Mucosa of stomach (tissue), 1 donor: ENCODE data around the gene TMEM198.

ENCODE experiments used
- H3K27me3 ChIP-seq: one replicate; pipeline ENCODE4 v1.7.0; 2013; ENCODE audit warnings: mild to moderate bottlenecking, low read length; ENCODE audit not compliant: control insufficient read depth, insufficient read depth
- H3K36me3 ChIP-seq: one replicate; pipeline ENCODE4 v1.7.0; 2013; ENCODE audit warnings: low read length; ENCODE audit not compliant: control insufficient read depth, insufficient read depth
- H3K4me1 ChIP-seq: one replicate; pipeline ENCODE4 v1.7.0; 2013; ENCODE audit warnings: mild to moderate bottlenecking, low read length; ENCODE audit not compliant: control insufficient read depth, insufficient read depth
- H3K4me3 ChIP-seq: one replicate; pipeline ENCODE4 v1.7.0; 2013; ENCODE audit warnings: low read length
- H3K9ac ChIP-seq: one replicate; pipeline ENCODE4 v1.7.0; 2013; ENCODE audit warnings: mild to moderate bottlenecking, low read length, moderate library complexity
- H3K9me3 ChIP-seq: one replicate; pipeline ENCODE4 v1.7.0; 2013; ENCODE audit warnings: mild to moderate bottlenecking, low read length, moderate library complexity; ENCODE audit not compliant: control insufficient read depth
- donor health status: Pancreatic carcinoma.

The TMEM198 gene

GRCh38 chr2:219597552-219598307 is 53.9 kb downstream of the TMEM198 start, which contains the start of gene STK11IP:
Gene STK11IP (plus strand): TSS chr2:219597857. CDS start chr2:219598120, 263 bp downstream.
- Histone ChIP-seq H3K9ac (peak within 1 kb of the TSS; percentile 65), H3K4me1 (no peaks in the 10 kb centered on the region), H3K36me3 (no peaks in the 10 kb centered on the region), H3K9me3 (no peaks in the 10 kb centered on the region), H3K27me3 (no peaks in the 10 kb centered on the region), H3K4me3 (peak within 1 kb of the TSS; percentile 60)

DNA sequence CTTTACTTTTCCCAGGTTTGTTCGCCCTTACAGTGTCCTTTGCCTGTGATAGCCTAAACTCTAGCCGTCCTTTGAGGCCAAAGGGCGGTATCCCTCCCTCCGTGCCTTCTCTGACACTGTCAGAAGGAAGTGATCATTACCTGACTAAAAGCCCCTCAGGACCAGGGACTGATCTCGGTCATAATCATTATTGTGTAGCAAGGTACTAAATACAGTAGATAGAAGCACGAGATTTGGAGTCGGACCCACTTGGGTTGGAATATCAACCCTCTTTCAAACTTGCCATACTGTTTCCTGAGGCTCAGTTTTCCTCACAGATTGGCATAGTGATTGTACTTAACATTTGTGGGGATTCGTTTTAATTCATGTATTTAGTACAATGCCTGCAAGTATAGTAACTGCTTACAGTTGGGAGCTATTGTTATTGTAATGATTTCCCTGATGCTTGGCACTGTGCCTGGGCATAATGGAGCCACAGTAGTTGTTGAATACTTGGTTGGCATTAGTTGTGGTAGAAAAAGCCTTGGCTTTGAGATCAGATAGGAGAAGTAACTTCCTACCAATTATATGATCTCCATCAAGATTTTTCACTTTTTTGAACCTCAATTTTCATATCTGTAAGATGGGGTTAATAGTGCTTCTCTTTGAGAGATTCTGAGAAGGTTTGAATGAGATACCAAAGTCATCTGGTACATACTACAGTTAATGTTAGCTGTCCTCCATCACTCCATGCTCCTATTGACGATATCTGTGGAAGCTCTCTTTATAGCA is 54.7 kb downstream of the TMEM198 start:
- H3K9me3 ChIP-seq: no peaks in the 10 kb centered on the region
- H3K4me3 ChIP-seq: peak overlapping the region; percentile 60
- H3K4me1 ChIP-seq: no peaks in the 10 kb centered on the region
- peak overlapping the region; percentile 65 for H3K9ac ChIP-seq
- H3K27me3 ChIP-seq: no peaks in the 10 kb centered on the region
- no peaks in the 10 kb centered on the region for H3K36me3 ChIP-seq
